Tibial artery (tissue), 4 donors: ENCODE results near the gene SMIM33.
"Not testable (repeated sequence)": the region's sequence is repeated elsewhere in the genome, so short reads cannot be mapped to it uniquely, and the experiment has no call there.

ENCODE experiments used
- DNase-seq, 2 donors: peaks; one replicate each; pipeline ENCODE4 v3.0.0-alpha.2; 2019
- H3K27ac ChIP-seq, 2 donors: fragments of 200-600 bp; sonication (generic) in 1 of 2; 1 replicate in 1 of 2; 2 replicates in 1 of 2; pipeline ENCODE4 v1.5.1; 2018 to 2019; ENCODE audit warnings: mild to moderate bottlenecking in 1 of 2
- H3K27me3 ChIP-seq, 2 donors: fragments of 200-600 bp; sonication (generic) in 1 of 2; one replicate each; pipeline versions ENCODE4 v1.5.1 to v1.6.0; 2016 to 2019
- H3K36me3 ChIP-seq, 3 donors: fragments of 200-600 bp; sonication (generic) in 2 of 3; one replicate each; pipeline ENCODE4 v1.5.1; 2016 to 2019; ENCODE audit warnings: mild to moderate bottlenecking in 2 of 3
- H3K4me1 ChIP-seq, 4 donors: fragments of 200-600 bp; sonication (generic) in 2 of 4; 1 replicate in 3 of 4; 2 replicates in 1 of 4; pipeline ENCODE4 v1.5.1; 2016 to 2019
- H3K4me3 ChIP-seq, 2 donors: fragments of 200-600 bp; sonication (generic) in 1 of 2; 1 replicate in 1 of 2; 2 replicates in 1 of 2; pipeline ENCODE4 v1.5.1; 2018 to 2019; ENCODE audit warnings: mild to moderate bottlenecking in 2 of 2
- H3K9me3 ChIP-seq, 3 donors: fragments of 200-600 bp; sonication (generic) in 1 of 3; one replicate each; pipeline ENCODE4 v1.5.1; 2016 to 2019
- CTCF ChIP-seq, 2 experiments: fragments of 200-600 bp in 1 of 2; fragments of 450-650 bp in 1 of 2; IDR thresholded peaks; one replicate each; pipeline ENCODE4 v1.5.1; 2017 to 2019; ENCODE audit warnings: antibody characterized with exemption in 2 of 2, mild to moderate bottlenecking in 1 of 2, moderate library complexity in 1 of 2
- intact Hi-C: fragments of 100-400 bp; cut with DNase I; formaldehyde crosslinking; loops from one replicate; pipeline ENCODE4 v1.15.0; 2023; ENCODE audit warnings: low total_unique reads

Gene SMIM33

GRCh38 chr5:139494832-139495231 is 24.0 kb downstream of the SMIM33 start:
- Histone ChIP-seq H3K9me3 (no peaks in the 10 kb centered on the region), H3K36me3 (no peaks in the 10 kb centered on the region), H3K27me3 (no peaks in the 10 kb centered on the region), H3K4me3 (no peak overlapping the region), H3K4me1 (peaks cover 0 to 19% (median 7%) of the 10 kb centered on the region in 4 donors), H3K27ac (no peak overlapping the region)
- DNase-seq = no peak
- no peak for TF ChIP-seq CTCF (IDR thresholded peaks at IDR 0.05)
- intact Hi-C loops = no loop called here

DNA sequence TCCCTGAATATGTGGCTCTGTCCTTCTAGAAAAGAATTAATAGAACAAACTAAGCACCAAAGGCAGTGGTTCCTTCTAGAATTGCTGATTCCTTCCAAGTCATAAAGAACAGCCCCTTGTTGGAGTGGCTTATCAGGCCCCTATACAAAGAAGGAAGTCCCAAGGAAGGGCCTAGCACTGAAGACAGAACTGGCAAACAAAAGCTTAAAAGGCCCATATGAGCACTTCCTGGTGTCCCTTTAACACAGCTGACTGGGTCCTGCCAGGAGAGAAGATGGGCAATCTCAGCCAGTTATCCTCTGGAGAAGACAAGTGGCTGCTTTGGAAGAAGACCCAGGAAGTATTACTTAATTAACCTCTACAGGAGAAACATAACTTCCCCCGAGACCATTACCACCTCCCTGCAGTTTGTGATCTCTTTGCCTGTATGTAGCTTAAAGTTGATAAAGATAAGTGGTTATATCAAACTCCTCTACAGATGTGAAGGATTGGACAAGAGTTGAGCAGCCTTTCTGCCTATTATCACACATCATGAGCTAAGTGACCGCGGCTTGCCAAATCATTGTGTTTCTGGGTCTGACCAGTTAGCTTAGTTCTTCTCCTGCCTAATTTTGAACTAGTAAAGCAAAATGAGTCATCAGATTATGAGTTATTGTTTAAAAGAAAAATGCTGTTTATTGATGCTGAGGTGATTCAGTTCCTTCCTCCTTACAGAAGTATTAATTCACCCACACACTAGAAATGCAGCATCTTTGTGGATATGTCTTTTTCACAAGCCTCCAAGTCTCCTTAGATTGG is 25.0 kb downstream of the SMIM33 start:
- no peak for DNase-seq

DNA sequence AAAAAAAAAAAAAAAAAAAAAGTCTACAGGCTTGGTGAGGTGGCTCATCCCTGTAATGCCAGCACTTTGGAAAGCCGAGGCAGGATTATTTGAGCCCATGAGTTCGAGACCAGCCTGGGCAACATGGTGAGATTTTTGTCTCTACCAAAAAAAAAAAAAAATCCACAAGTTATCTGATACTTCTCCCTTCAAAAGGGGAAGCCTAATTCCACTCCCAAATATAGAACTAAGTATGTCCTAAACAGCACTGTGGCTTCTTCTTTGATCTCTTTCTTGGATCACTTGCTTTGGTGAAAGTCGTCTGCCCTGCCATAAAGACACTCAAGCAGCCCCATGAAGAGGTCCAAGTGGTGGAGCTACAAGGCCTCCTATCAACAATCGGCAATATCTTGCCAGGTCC is 30.6 kb downstream of the SMIM33 start:
- Histone ChIP-seq H3K9me3 (no peaks in the 10 kb centered on the region), H3K27ac (no peak overlapping the region), H3K36me3 (no peaks in the 10 kb centered on the region), H3K4me3 (no peak overlapping the region), H3K27me3 (no peaks in the 10 kb centered on the region), H3K4me1 (no peaks in the 10 kb centered on the region)
- intact Hi-C loops = no loop called here
- DNase-seq = no peak
- TF ChIP-seq CTCF (IDR thresholded peaks at IDR 0.05) = no peak

More for the DNA sequence above, 25.0 kb downstream of the SMIM33 start:
- Histone ChIP-seq H3K27me3 (no peaks in the 10 kb centered on the region), H3K4me1 (peaks cover 0 to 19% (median 7%) of the 10 kb centered on the region in 4 donors), H3K4me3 (no peak overlapping the region), H3K27ac (no peak overlapping the region), H3K9me3 (no peaks in the 10 kb centered on the region), H3K36me3 (no peaks in the 10 kb centered on the region)
- TF ChIP-seq CTCF (IDR thresholded peaks at IDR 0.05) = no peak
- intact Hi-C loops = no loop called here

GRCh38 chr5:139503036-139503817 is 32.4 kb downstream of the SMIM33 start:
- H3K4me1 ChIP-seq, H3K9me3 ChIP-seq, intact Hi-C loops, H3K4me3 ChIP-seq, H3K27me3 ChIP-seq, H3K27ac ChIP-seq, DNase-seq, H3K36me3 ChIP-seq: not testable (repeated sequence)

DNA sequence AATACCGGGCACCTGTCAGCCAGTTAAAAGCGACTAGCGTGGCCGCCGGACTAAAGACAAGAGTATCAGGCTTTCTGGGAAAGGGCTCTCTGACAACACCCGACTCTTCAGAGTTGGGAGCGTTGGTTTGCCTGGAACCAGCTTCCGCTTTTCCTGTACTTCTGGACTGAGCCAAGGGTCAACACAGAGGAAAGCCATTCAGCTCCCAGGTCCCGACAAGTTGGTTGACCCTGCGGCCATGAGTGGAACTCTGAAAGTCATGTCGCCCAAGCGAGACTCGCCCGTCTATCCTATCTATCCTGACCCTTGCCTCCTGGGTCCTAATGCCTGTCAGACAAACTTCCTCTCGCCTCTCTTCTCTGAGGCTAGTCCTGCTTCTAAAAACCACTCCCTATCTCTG is 33.1 kb downstream of the SMIM33 start:
- intact Hi-C loops, H3K27me3 ChIP-seq, H3K9me3 ChIP-seq: not testable (repeated sequence)

GRCh38 chr5:139504722-139505121 is 33.9 kb downstream of the SMIM33 start:
- H3K36me3 ChIP-seq, H3K4me3 ChIP-seq, H3K27me3 ChIP-seq, DNase-seq, H3K9me3 ChIP-seq, H3K4me1 ChIP-seq, intact Hi-C loops, H3K27ac ChIP-seq: not testable (repeated sequence)

More for the DNA sequence above, 33.1 kb downstream of the SMIM33 start:
- H3K4me1 ChIP-seq, H3K27ac ChIP-seq, H3K36me3 ChIP-seq, H3K4me3 ChIP-seq, DNase-seq: not testable (repeated sequence)

DNA sequence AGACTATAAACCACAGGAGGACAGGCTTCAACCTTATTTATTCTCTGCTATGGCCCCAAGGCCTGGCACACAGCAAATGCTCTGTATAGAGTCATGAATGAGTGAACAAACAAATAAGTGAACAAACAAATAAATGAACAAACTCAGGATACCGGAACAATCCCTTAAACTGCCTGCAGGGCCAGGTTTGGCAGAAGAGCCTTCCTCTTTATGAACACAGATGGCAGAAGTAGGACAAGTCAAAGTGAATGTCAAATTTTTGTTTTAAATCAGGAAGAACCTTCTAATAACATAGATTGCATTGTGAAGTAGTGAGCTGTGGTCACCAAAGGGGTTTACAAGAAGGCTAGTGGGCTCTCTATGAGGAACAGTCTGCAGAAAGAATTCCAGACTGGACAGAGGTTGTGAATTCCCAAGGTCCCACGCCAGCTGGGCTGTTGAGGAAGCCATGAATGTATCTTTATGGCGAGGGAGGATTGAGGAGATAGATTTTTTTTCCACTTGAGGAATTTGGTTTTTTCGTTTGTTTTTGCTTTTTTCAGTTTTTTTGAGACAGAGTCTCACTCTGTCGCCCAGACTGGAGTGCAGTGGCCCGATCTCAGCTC is 42.1 kb downstream of the SMIM33 start:
- H3K36me3 ChIP-seq = no peaks in the 10 kb centered on the region
- intact Hi-C loops = loop anchor here (2.0 kb wide), 1 partner anchor 90 kb away; no protein-coding TSS in a partner anchor
- no peak for TF ChIP-seq CTCF (IDR thresholded peaks at IDR 0.05)

More for the DNA sequence above, 42.1 kb downstream of the SMIM33 start:
- no peaks in the 10 kb centered on the region for H3K27me3 ChIP-seq
- H3K4me1 ChIP-seq = peaks cover 0 to 9% (median 3%) of the 10 kb centered on the region in 4 donors
- H3K4me3 ChIP-seq = no peak overlapping the region
- no peak overlapping the region for H3K27ac ChIP-seq
- no peak for DNase-seq
- H3K9me3 ChIP-seq = no peaks in the 10 kb centered on the region
